Endometrial microvascular endothelial cells (primary cell): Measurements from ENCODE around the gene MYRIP. TPM values are rescaled to one million over a fixed set of nuclear protein-coding genes. Genes with fewer than 3 reads are reported as not detected.

ENCODE experiments used
- in situ Hi-C: cut with HindIII; loops from 2 replicates; pipeline ENCODE4 v1.10.0; 2017; ENCODE audit warnings: low sequenced_read_pairs, low pct_unique_long_range_greater_than_20kb; ENCODE audit errors: inconsistent ontology term
- total RNA-seq: library from RNA; depleted of rRNA; stranded (reverse); fragments of >200 nt; gene quantifications from one replicate; pipeline ENCODE4 v1.2.3, GENCODE V29; 2015; ENCODE audit errors: inconsistent ontology term

MYRIP gene
- total RNA-seq, 1 donor from 2014 or later: 1.1 TPM

DNA sequence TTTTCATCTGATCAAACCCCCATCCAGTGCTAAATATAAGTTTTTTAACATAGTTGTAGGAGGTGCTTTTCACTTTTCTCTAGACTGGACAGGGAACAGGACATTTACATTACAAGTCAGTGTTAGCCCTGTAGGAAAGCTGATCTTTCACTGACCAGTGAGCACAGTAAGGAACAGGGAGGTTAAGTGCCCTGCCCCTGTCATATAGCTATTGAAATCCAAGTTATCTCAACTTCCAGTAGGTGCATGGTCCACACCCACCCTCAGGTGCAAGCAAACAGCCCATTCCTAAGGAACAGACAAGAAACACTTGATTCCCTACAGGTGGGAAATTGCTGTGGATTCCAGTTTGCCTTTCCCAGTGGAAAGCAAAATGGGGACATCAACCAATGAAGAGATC, 421.0 kb downstream of the MYRIP start:
- in situ Hi-C loops: no loop called here

DNA sequence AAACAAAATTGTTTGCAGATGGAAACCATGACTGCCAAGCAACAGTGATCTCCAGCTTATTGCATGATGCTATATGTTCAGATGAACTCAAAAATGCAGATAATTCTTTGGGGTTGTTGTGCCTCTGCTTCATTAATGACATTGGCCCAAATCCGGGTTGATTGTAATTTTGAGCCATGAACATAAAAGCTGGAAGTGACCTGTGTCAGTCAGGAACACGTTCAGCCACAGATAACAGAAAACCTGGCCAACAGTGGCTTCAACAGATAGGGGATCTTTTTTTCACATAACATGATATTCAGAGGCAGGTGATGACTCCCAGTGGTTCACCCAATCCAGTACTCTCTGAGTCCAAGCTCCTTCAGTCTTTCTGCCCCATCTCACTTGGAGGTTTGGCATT, 423.2 kb downstream of the MYRIP start:
- in situ Hi-C loops: no loop called here

DNA sequence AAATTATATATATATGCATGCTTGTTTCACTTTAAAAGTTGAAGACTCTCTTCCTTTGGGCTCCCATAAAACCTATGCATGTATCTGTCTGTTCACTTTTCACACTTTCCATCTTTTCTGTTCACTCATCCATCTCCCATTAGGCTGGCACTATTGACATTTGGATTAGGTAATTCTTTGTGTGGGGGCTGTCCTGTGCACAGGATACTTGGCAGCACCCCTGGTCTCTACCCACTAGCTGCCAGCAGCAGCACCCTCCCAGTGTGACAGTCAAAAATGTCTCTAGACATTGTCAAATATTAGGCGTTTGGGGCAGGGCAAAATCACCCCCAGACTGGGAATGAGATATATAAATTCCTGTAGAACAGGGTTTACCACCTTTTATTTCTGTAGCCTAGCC, 427.8 kb downstream of the MYRIP start:
- in situ Hi-C loops: no loop called here

DNA sequence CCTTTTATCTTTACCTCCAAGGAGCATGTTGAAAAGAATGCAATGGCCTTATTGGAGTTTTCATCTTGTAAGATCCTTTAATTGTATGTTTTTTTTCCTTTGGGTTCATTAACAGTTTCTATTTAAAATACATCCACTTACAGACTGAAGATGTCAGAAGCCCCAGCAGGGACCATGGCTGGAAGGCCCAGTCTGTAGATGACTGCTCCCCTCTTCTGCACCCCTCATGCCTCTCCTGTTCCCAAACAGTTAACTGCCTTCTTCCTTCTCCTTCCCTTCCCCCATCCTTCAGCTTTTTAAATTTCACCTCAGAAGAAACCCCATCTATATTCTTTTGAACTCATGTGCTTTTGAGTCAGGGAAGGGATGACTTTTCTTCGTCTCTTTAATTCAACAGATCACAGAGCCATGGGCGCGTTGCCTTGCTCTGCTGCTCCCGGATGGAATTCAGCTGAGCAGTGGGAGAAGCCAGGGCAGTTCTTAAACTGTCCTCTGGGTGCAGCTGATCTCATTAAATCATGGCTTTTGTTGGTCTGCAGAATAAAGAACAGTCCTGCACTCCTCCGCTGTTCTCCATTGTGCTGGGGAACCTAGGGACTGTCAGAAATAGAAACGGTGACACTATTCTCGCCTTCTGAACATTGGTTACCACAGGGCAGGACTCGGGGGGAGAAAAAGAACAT, 428.6 kb downstream of the MYRIP start:
- in situ Hi-C loops: no loop called here

DNA sequence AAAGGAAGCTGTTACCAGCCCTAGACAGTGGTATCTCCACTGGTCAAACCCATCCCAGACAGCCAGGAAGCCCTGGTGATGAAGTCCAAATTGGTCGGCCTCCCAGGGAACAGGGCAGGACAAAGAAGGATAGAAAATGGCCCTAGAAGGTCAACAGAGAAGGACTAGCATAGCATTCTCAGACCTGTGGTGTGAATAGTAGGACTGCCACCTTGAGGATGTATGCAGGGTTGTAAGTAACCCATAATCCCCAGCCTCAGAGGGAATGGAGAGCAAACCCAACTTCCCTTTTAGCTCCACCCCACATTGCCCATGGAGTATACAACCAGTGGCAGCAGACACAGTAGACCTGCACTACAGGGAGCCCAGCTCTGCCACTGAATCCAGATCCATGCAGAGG, 431.5 kb downstream of the MYRIP start:
- in situ Hi-C loops: no loop called here

DNA sequence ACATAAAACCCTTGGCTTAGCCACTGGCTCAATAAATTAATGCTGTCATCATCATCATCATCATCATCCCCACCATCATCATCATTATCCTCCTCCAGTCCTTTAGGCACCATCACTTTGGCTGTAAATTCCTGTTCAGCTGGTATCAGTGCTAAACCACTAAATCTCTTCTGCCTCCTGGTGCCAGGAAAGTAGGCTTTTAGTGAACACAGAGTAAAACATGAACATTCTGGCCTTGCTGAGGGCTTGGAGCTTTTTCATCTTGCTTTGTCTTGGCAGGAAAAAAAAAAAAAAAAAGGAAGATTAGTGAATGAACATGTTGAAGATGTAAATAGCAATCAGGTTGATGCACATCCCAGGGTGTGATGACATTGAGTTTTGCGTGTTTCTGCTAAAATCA, 432.8 kb downstream of the MYRIP start:
- in situ Hi-C loops: no loop called here

DNA sequence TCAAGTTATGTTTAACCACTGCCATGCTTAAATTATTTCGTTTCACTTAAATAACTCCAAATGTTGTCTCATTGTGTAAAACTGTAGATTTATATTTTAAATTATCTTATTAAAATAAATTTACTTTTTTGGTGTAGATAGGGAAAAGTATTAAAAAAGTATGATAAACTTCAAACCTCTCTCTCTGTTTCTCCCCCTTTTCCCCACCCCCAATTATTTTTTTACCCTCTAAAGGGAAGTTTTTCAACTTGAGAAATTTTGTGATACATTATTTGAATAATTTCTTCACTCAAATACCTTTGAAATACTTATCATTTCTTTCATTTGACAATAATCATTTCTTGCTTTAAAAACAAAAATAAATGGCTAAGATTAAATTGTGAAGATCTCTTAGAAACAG, 433.2 kb downstream of the MYRIP start:
- in situ Hi-C loops: no loop called here

DNA sequence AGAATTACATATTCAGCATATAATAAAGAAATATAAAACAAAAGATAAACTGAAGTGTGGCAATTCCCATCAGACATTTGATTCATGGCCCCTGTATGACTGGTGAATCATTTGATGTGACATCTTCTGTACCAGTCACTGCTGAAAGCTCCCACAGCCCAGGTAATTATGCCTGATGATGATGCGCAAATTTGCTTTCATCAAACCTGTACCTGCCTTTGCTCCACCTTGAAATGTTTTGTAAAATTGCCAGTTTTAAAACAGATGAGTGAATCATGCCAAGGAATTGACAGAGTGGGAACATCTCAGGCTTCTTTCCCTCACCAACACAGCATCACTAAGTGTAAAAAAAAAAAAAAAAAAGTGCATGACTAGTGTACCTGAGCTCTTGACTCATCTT, 433.6 kb downstream of the MYRIP start:
- in situ Hi-C loops: no loop called here

DNA sequence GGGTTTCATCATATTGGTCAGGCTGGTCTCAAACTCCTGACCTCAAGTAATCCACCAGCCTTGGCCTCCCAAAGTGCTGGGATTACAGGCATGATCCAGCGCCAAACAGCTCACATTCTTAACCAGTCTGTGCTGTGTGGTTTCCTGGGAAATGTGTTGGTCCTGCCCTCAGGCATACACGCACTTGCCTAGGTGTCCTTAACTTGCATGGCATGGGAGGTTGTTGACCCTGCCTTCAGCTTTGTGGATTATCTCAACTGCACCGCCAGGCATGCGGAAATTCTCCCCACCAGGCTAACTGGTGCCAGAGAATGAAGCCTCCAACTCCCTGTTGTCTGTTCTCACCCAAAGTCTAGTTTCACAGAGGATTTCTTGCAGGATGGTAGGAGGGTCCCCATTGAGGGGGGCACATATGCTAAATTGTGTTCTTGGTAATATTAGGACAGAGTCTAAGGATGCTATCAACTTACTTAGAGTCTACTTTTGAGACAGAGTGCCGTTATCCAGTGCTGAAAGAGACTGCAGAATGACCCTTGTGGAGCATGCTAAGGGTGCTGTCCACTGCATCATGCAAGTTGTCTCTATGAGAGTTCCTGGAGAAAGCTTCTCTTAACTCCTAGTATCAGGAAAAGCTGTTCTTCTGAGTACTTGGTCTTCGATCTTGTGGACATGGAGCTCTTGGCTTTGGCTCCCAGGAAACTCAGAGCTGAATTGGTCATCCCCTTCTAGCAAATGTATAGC, 438.5 kb downstream of the MYRIP start:
- in situ Hi-C loops: no loop called here

DNA sequence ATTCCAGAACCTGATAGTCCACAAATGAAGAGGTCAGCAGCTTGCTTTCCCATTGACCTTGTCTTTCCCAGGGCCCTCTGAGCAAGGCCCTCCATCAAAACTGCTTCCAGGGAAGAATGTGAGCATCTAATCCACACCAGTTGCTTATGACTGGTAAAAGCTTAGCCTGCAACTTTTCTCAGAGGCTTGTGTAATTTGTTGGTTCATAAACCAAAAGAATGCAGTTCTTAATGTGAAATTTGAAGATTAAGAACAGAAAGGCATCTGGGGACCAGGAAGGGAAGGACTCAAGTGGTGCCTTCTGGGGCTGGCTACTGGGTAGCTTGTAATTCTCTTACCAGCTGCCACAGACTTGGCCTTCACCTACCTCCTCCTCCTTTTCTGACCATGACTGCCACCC, 439.2 kb downstream of the MYRIP start:
- in situ Hi-C loops: no loop called here

DNA sequence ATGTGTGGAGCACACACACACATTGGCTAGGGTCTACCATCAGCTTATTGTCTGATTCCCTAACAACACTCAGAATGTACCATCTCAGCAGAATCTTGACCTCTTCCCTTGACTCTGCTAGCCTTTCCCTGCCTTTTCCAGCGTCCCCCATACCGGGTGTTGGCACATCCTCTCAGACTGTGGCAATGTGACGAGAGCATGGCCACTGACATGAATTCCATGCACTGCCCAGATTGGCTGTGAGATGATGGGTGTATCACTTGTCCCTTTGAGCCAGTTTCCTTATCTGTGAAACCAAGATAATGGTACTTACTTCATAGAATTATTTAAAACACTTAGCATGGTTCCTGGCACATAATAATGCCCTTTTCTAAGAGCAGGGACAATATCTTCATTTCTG, 439.8 kb downstream of the MYRIP start:
- in situ Hi-C loops: no loop called here

DNA sequence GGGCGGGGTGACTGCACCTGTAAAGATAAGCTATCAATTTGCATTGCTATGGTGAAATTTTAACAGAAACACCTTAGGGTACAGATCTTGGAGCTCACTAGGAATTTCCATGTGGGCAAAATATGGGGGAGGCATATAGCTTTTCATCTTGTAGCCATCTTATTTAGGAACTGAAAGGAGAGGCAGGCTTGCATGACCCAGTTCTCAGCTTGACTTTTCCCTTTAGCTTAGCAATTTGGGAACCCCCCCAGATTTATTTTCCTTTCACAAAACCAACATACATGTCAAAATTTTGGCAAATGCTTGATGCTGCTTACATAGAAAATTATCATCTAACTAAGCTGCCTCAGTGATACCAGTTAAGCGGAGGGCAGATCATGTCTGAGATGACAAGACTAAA, 445.1 kb downstream of the MYRIP start:
- in situ Hi-C loops: no loop called here

DNA sequence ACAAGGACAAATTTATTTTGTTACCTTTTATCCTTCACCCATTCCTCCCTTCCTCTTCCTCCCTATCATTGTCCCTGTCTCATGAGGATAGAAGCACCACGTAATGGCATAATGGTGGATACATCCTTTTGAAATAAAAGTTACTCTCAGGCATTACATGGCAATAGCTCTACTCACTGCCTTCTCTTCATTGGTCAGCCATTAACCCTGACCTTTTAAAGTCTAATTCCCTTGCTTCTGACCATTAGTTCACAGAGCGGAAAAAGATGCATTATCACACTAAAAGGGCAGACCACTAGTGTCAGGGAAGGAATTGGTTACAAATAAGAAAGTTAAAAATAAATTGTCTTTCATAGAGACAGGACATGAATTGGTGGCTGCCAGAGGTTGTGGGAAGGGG, 445.5 kb downstream of the MYRIP start:
- in situ Hi-C loops: no loop called here

DNA sequence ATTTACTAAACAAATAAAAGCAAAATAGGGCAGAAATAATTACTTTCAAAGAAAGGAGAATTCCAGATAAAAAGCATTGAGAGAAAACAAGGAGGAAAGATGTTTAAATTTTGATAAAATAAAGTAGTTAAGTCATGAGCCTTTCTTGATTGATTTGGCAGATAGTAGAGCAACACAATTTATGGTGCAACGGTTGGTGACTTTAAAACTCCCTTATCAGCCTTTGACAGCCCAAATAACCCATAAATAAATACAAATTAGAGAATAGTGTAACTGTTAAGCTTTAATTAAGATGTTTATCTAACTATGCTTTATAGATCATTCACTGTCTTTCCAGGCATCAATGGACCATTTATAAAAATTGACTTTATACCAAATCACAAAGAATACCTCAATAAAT, 446.1 kb downstream of the MYRIP start:
- in situ Hi-C loops: no loop called here

DNA sequence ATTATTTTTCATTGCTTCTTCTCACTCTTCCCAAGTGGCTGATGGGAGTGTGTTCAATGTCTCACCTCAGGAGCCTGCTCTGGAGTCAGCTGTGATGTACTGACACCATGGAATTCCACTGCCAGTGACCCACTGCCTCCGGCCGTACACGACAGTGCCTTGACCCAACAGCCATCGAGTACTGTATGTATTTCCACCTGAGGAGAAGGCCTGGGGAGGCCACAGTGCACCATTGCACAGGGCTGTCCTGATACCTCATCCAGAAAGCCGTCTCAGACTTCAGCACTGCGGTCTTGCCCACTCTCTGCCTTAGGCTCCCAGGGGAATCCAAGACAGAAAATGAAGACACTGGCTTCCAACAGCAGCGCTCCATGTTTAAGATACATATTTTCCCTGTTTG, 448.7 kb downstream of the MYRIP start:
- in situ Hi-C loops: no loop called here

DNA sequence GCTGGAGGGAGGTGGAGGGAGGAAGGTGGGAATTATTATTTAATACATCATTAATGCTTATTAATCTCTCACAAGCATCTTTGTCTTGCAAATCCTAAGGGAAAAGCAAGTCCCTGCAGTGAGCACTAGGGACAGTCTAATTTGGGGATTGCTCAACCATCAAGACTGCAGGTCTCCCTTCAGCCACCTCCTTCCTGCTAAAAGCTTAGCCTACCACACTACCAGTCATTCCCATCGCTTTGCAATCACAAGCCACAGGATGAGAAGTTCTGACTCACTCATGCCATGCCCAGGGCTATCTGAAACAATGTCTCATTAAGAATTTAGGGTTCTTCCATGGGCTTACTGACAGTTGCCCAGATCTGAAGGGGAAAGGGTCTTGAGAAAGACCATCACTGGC, 449.1 kb downstream of the MYRIP start:
- in situ Hi-C loops: no loop called here

DNA sequence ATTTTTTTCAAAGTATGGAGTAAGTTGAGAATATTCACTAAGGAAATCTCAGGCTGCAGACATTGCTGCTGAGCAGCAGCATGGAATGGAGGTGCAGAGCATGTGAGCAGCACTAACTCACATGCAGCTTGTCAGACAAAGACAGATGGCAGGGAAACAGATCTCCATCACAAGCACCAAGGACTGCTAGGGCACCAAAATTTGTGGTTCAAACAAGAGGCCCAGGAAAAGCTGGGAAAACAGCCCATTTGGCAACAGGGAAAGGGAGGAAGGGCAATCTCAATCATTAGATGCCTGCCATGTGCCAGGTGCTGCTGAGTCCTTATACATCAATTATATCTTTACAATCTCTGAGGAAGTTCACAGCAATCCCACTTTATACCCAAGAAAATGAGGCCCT, 452.9 kb downstream of the MYRIP start:
- in situ Hi-C loops: no loop called here

DNA sequence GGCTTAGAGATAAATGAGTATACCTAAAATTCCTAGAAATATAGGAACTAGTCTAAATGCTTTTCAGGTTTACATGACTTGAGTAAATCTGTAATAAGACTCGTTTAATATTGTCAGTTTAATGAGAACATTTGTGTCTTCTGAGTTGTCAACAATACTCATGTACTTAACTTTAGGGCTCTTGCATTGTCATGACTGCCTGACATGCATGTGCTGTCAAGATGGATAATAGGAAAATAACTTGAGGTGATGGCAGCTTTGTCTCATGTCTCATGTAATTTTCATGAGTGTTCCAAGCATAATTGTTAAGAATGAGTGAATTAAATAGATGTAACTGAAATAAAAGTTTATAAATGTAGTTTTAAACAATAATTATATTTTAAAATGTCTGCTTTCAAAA, 455.0 kb downstream of the MYRIP start:
- in situ Hi-C loops: no loop called here

DNA sequence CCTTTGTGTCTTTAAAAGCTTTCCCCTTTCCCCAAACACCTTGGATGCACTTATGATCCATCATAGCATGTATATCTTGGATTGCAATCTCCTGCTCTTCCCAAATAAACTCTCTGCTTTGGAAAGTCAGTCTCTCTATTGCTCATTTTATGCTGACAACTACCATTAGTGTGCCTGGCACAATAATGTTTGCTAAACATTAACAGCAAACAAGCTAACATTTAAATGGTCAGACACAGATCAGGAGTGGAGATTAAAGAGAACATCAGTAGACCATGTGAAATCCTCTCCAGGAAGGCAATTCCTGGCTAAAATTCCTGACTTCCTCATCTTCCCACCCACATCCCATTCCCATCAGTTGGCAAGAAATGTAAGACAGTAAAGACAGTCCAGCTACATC, 455.8 kb downstream of the MYRIP start:
- in situ Hi-C loops: no loop called here

DNA sequence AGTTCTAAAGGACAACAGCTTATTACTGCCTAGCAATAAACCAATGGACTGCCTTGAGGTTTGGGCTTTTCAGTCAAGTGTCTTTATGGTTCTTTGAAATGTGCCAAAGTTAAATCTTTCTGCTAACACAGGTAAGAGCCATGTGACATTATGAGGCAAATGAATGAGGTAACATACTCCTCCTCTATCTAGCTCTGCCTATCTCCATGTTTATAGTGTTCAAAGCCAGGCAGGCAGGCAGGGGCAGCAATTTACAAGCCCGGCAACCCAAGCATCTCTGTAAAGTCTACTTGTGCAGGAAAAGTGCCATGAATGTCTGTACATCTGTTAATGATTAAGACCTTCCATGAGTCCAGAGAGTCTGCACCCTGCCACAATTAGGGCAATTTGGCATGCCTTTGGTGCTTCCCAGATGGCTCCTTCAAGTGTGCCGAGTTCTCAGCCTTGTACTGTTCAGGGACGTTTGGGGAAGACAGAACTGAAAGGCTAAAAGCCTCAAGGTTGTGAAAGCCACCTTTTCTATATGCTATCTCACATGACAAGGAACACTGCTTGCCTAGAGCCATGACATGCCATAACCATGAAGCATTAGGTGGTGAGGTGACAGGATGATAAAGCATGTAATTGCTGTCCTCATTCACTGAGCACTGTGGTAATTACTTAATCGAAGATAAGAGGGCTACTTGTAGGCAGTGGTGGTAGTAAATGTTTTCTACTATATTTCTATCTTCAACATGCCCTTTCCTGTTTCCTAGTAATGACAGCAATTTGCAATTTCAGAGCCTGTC, 458.7 kb downstream of the MYRIP start:
- in situ Hi-C loops: no loop called here
